Measurements from ENCODE around the gene CADPS.

DNA sequence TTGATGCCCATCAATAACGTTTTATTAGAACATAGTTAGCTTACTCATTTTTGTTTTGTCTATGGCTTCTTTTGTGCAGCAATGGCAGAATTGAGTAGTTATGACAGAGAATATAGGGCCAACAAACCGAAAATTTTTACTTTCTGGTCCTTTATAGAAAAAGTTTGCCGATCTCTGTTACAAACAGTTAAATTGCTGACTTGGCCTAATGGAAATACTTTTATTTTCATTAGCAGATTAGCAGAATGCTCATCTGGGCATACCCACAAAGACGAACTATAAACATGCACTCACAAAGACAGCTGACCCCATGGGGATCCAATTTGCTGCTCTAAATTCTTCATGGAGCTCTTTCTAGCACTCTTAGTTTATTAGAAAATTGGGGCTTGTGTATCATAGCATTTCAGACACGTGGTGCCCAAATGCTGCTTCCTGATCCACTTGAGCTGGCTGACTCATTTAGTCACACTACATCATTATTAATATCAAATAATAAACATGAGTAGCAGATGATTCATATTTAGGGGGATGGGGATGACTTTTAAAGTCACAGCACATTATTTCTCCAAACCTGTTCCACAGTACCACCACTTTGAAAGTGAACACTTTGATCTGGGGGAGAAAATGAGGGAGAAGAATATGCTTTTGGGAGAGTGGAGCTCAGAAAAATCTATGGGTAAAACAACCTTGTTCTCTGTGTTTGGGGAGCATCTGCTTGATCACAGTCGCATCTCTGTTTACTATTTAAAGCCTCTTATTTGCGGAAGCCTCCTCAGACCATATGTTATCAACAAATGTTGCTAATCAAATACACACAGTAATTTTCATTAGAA, 273.8 kb downstream of the CADPS start:
- TF ChIP-seq, protein P1, sequence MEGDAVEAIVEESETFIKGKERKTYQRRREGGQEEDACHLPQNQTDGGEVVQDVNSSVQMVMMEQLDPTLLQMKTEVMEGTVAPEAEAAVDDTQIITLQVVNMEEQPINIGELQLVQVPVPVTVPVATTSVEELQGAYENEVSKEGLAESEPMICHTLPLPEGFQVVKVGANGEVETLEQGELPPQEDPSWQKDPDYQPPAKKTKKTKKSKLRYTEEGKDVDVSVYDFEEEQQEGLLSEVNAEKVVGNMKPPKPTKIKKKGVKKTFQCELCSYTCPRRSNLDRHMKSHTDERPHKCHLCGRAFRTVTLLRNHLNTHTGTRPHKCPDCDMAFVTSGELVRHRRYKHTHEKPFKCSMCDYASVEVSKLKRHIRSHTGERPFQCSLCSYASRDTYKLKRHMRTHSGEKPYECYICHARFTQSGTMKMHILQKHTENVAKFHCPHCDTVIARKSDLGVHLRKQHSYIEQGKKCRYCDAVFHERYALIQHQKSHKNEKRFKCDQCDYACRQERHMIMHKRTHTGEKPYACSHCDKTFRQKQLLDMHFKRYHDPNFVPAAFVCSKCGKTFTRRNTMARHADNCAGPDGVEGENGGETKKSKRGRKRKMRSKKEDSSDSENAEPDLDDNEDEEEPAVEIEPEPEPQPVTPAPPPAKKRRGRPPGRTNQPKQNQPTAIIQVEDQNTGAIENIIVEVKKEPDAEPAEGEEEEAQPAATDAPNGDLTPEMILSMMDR (optimal IDR thresholded peaks at IDR 0.05 in 1 of 3, IDR thresholded peaks at IDR 0.05 in 1 of 3, conservative IDR thresholded peaks at IDR 0.05 in 1 of 3; ENCODE audit: extremely low read depth in 1 of 3, insufficient read depth in 2 of 3, low read length in 3 of 3) = no peak
- no peak for TF ChIP-seq EZH2 (IDR thresholded peaks at IDR 0.05; ENCODE audit: low read length)
